ENCODE measurements around the gene SEMA3G.

DNA sequence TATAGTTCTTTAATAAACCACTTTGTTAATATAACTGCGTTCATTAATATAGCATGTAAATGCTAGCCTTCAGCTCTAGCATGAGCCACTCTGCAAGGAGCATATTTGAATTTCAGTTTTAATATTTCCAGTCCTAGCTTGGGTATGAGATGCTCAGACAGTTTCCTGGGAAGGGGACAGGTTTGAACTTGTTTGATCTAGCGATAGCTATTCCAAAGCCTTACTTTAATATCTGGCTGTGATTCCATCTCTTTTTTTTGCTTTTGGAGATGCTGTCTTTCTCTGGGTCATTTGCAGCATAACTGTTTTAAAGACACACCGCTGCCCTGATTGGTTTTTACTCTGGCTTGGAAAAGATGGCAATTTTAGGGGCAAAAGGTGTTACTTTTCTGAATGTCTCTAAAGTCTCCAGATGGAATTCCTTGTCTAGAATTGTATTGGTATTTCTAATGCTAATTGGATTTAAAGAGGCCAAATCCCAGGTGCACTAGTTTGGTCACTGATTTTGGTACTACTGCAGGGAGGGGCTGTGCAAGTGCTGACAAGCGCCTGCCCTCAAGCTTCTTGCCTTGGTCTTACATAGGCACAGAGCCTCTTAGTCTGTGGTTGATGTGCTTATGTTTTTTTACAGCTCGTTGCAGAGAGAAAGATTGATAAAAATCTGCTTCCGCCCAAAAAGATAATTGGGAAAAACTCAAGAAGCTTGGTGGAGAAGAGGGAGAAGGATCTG lies 13.3 kb upstream of the SEMA3G start:
- TF ChIP-seq POLR2AphosphoS5 (IDR thresholded peaks at IDR 0.05; ENCODE audit: borderline replicate concordance, low read depth, low read length) (no peak), EZH2 (IDR thresholded peaks at IDR 0.05) (no peak)
